Ureter (tissue), 1 donor: Measurements from ENCODE around the gene SMC5. TPM values are rescaled to one million over a fixed set of nuclear protein-coding genes. Genes with fewer than 3 reads are reported as not detected.
"Not testable (repeated sequence)": the region's sequence is repeated elsewhere in the genome, so short reads cannot be mapped to it uniquely, and the experiment has no call there.

Experiments used
- DNase-seq: peaks from one replicate; pipeline ENCODE4 v3.0.0-alpha.2; 2020; ENCODE audit warnings: low spot score
- total RNA-seq: library from RNA; stranded (reverse); gene quantifications from one replicate; pipeline ENCODE4 v1.2.4, GENCODE V29; 2023
- donor health status: DM: yes; HTN: yes; CAD: no.

Gene SMC5
- total RNA-seq, 1 donor from 2014 or later: 54.4 TPM

- DNase-seq: no peak
These were observed 4.6 kb downstream of the SMC5 start for GRCh38 chr9:70263421-70263820.

GRCh38 chr9:70278305-70278704 is 19.5 kb downstream of the SMC5 start:
- no peak for DNase-seq

- no peak for DNase-seq
These were observed 25.1 kb downstream of the SMC5 start for GRCh38 chr9:70283848-70284247.

GRCh38 chr9:70285246-70285645 is 26.5 kb downstream of the SMC5 start:
- no peak for DNase-seq

GRCh38 chr9:70285981-70286598 is 27.3 kb downstream of the SMC5 start:
- DNase-seq: no peak

- DNase-seq: no peak
These were observed 31.8 kb downstream of the SMC5 start for GRCh38 chr9:70290626-70291025.

- no peak for DNase-seq
These were observed 32.7 kb downstream of the SMC5 start for GRCh38 chr9:70291446-70291845.

GRCh38 chr9:70292253-70292652 is 33.5 kb downstream of the SMC5 start:
- DNase-seq: no peak

GRCh38 chr9:70293214-70293613 is 34.4 kb downstream of the SMC5 start:
- no peak for DNase-seq

GRCh38 chr9:70297141-70297540 is 38.4 kb downstream of the SMC5 start:
- no peak for DNase-seq

- no peak for DNase-seq
These were observed 39.5 kb downstream of the SMC5 start for GRCh38 chr9:70298245-70298771.

- no peak for DNase-seq
These were observed 44.5 kb downstream of the SMC5 start for GRCh38 chr9:70303268-70303667.

- no peak for DNase-seq
These were observed 46.0 kb downstream of the SMC5 start for GRCh38 chr9:70304810-70305209.

- DNase-seq: no peak
These were observed 56.6 kb downstream of the SMC5 start for GRCh38 chr9:70315389-70315788.

GRCh38 chr9:70318002-70318401 is 59.2 kb downstream of the SMC5 start:
- no peak for DNase-seq

- no peak for DNase-seq
These were observed 63.3 kb downstream of the SMC5 start for GRCh38 chr9:70322096-70322495.

GRCh38 chr9:70324963-70325362 is 66.2 kb downstream of the SMC5 start:
- no peak for DNase-seq

GRCh38 chr9:70328625-70329024 is 69.8 kb downstream of the SMC5 start:
- not testable (repeated sequence) for DNase-seq

GRCh38 chr9:70340572-70340971 is 81.8 kb downstream of the SMC5 start:
- no peak for DNase-seq

- no peak for DNase-seq
These were observed 88.3 kb downstream of the SMC5 start for GRCh38 chr9:70347046-70347445.

- DNase-seq: no peak
These were observed 93.6 kb downstream of the SMC5 start for GRCh38 chr9:70352356-70352755.

GRCh38 chr9:70352802-70353201 is 94.0 kb downstream of the SMC5 start:
- no peak for DNase-seq

- no peak for DNase-seq
These were observed 97.0 kb downstream of the SMC5 start for GRCh38 chr9:70355801-70356200.

GRCh38 chr9:70362952-70363351 is 104.2 kb downstream of the SMC5 start:
- DNase-seq: no peak
